ENCODE results near the gene KCNK5. TPM values are rescaled to one million over a fixed set of nuclear protein-coding genes. Genes with fewer than 3 reads are reported as not detected.
A peak's percentile ranks its signal among the peaks of the same experiment; 100 is the strongest.

The KCNK5 gene
- total RNA-seq, 2 donors from 2014 or later: 29.8 to 32.2 TPM

- Mint-ChIP-seq H3K9me3 (no peaks in the 10 kb centered on the region), H3K36me3 (ENCODE audit: low read depth) (no peaks in the 10 kb centered on the region), H3K27ac (no peak overlapping the region), H3K4me1 (peaks cover 9% of the 10 kb centered on the region), H3K4me3 (no peak overlapping the region), H3K27me3 (ENCODE audit: insufficient read depth) (peaks cover 6% of the 10 kb centered on the region)
- Histone ChIP-seq H3K36me3 (ENCODE audit: control insufficient read depth, insufficient read depth, low read length) (no peaks in the 10 kb centered on the region), H3K4me3 (ENCODE audit: low read length) (no peak overlapping the region), H3K27me3 (ENCODE audit: control insufficient read depth, insufficient read depth, low read length, poor library complexity, severe bottlenecking) (peaks cover 10% of the 10 kb centered on the region), H3K27ac (ENCODE audit: low read depth, low read length) (no peak overlapping the region), H3K4me1 (ENCODE audit: control insufficient read depth, insufficient read depth, low read length) (no peaks in the 10 kb centered on the region), H3K9ac (ENCODE audit: extremely low read depth, low read length, poor library complexity, severe bottlenecking) (no peak overlapping the region), H3K9me3 (ENCODE audit: control insufficient read depth, low read length) (no peaks in the 10 kb centered on the region)
- WGBS, 2 experiments (ENCODE audit: insufficient coverage in 1 of 2, insufficient read length in 1 of 2): 93 to 100% methylated on average over 3 of the region's 3 CpGs
- no peak for DNase-seq
- TF ChIP-seq CTCF (conservative IDR thresholded peaks at IDR 0.05): no peak
Measured at GRCh38 chr6:39274903-39275302, 45.6 kb upstream of the KCNK5 start.

- Histone ChIP-seq H3K4me1 (ENCODE audit: control insufficient read depth, insufficient read depth, low read length) (no peaks in the 10 kb centered on the region), H3K36me3 (ENCODE audit: control insufficient read depth, insufficient read depth, low read length) (no peaks in the 10 kb centered on the region), H3K27me3 (ENCODE audit: control insufficient read depth, insufficient read depth, low read length, poor library complexity, severe bottlenecking) (peaks cover 6% of the 10 kb centered on the region), H3K4me3 (ENCODE audit: low read length) (no peak overlapping the region), H3K27ac (ENCODE audit: low read depth, low read length) (no peak overlapping the region), H3K9ac (ENCODE audit: extremely low read depth, low read length, poor library complexity, severe bottlenecking) (no peak overlapping the region), H3K9me3 (ENCODE audit: control insufficient read depth, low read length) (no peaks in the 10 kb centered on the region)
- H3K9me3 Mint-ChIP-seq: no peaks in the 10 kb centered on the region
- 50 to 67% methylated on average over 2 to 4 of the region's 4 CpGs for WGBS, 2 experiments (ENCODE audit: insufficient coverage in 1 of 2, insufficient read length in 1 of 2)
- no peak overlapping the region for H3K27ac Mint-ChIP-seq
- no peaks in the 10 kb centered on the region for H3K36me3 Mint-ChIP-seq (ENCODE audit: low read depth)
- H3K4me3 Mint-ChIP-seq: no peak overlapping the region
- H3K27me3 Mint-ChIP-seq (ENCODE audit: insufficient read depth): peaks cover 5% of the 10 kb centered on the region
- TF ChIP-seq CTCF (conservative IDR thresholded peaks at IDR 0.05): no peak
- no peak for DNase-seq
- H3K4me1 Mint-ChIP-seq: peaks cover 9% of the 10 kb centered on the region
Measured at GRCh38 chr6:39274471-39274870, 45.2 kb upstream of the KCNK5 start.

DNA sequence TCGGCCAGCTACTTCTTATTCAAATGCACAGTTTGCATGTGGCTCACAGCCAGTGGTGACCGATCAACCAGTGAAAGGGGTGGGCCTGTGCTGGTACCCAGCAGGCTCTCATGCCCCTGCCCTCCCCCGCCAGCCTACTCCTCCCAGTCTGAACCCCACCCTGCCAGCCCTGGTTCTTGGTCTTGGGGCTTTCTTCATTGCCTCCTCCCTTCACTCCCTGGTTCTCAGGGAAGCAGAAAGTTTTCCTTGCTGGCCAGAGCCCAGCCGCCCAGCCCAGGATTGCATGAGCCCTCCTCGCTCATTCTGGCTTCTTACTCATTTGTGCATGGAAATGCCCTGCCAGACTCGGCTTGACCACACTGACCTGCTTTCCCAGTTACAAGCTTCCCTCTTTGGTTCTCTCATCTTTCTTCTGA lies 44.1 kb upstream of the KCNK5 start:
- no peaks in the 10 kb centered on the region for H3K4me1 ChIP-seq (ENCODE audit: control insufficient read depth, insufficient read depth, low read length)
- Mint-ChIP-seq H3K36me3 (ENCODE audit: low read depth) (no peaks in the 10 kb centered on the region), H3K9me3 (no peaks in the 10 kb centered on the region), H3K27me3 (ENCODE audit: insufficient read depth) (peaks cover 5% of the 10 kb centered on the region), H3K4me1 (peaks cover 13% of the 10 kb centered on the region), H3K27ac (no peak overlapping the region), H3K4me3 (no peak overlapping the region)
- no peak overlapping the region for H3K4me3 ChIP-seq (ENCODE audit: low read length)
- H3K27me3 ChIP-seq (ENCODE audit: control insufficient read depth, insufficient read depth, low read length, poor library complexity, severe bottlenecking): no peaks in the 10 kb centered on the region
- 63 to 65% methylated on average over 4 to 6 of the region's 6 CpGs for WGBS, 2 experiments (ENCODE audit: insufficient coverage in 1 of 2, insufficient read length in 1 of 2)
- peak; percentile 75 for DNase-seq
- no peak for TF ChIP-seq CTCF (conservative IDR thresholded peaks at IDR 0.05)
- H3K9ac ChIP-seq (ENCODE audit: extremely low read depth, low read length, poor library complexity, severe bottlenecking): no peak overlapping the region
- H3K36me3 ChIP-seq (ENCODE audit: control insufficient read depth, insufficient read depth, low read length): no peaks in the 10 kb centered on the region
- H3K27ac ChIP-seq (ENCODE audit: low read depth, low read length): no peak overlapping the region
- H3K9me3 ChIP-seq (ENCODE audit: control insufficient read depth, low read length): no peaks in the 10 kb centered on the region
